Progenitor cell of endocrine pancreas (in vitro differentiated cells): ENCODE measurements around the gene CDC7. TPM values are rescaled to one million over a fixed set of nuclear protein-coding genes. Genes with fewer than 3 reads are reported as not detected.
A peak's percentile ranks its signal among the peaks of the same experiment; 100 is the strongest.
"Not testable (repeated sequence)": the region's sequence is repeated elsewhere in the genome, so short reads cannot be mapped to it uniquely, and the experiment has no call there.

Source experiments
- DNase-seq: peaks from one replicate; pipeline ENCODE4 v3.0.0; 2021; ENCODE audit warnings: low spot score; ENCODE audit not compliant: unreplicated experiment
- H3K27ac Mint-ChIP-seq: 2 replicates; pipeline ENCODE4 v1.8.0; 2021; ENCODE audit warnings: mild to moderate bottlenecking, moderate library complexity, mixed read lengths
- H3K27me3 Mint-ChIP-seq: 2 replicates; pipeline ENCODE4 v1.8.0; 2021; ENCODE audit warnings: mixed read lengths
- H3K36me3 Mint-ChIP-seq: 2 replicates; pipeline ENCODE4 v1.8.0; 2022; ENCODE audit warnings: mixed read lengths; ENCODE audit not compliant: insufficient read depth
- H3K4me1 Mint-ChIP-seq: 2 replicates; pipeline ENCODE4 v1.8.0; 2021; ENCODE audit warnings: low read depth, mixed read lengths
- H3K4me3 Mint-ChIP-seq: 2 replicates; pipeline ENCODE4 v1.8.0; 2021; ENCODE audit warnings: low read depth, mild to moderate bottlenecking, moderate library complexity, mixed read lengths
- H3K9me3 Mint-ChIP-seq: 2 replicates; pipeline ENCODE4 v1.8.0; 2021; ENCODE audit warnings: low read depth, mixed read lengths
- long read RNA-seq: library from polyadenylated mRNA; unstranded; transcript quantifications from one replicate; pipeline ENCODE4 v2.0.0, GENCODE V29; 2020
- total RNA-seq: library from RNA; stranded (reverse); gene quantifications from 2 replicates; pipeline ENCODE4 v1.2.1, GENCODE V29; 2021
- TF ChIP-seq, protein P1 (sequence below): fragments of 200-600 bp; sonication (generic); IDR thresholded peaks from one replicate; pipeline ENCODE4 v1.5.0; 2021; ENCODE audit warnings: antibody characterized with exemption, mild to moderate bottlenecking; ENCODE audit not compliant: unreplicated experiment

CDC7 gene
- 26.9 and 29.9 TPM in 2 replicates for total RNA-seq
- long read RNA-seq, transcript CDC7-201 (12 exons, 3,173 nt): major isoform, 78 of 128 reads
- long read RNA-seq, partial matches to known transcripts: 20 of 128 reads
- long read RNA-seq, other reads (novel, unspliced or antisense): 29 of 128 reads

DNA sequence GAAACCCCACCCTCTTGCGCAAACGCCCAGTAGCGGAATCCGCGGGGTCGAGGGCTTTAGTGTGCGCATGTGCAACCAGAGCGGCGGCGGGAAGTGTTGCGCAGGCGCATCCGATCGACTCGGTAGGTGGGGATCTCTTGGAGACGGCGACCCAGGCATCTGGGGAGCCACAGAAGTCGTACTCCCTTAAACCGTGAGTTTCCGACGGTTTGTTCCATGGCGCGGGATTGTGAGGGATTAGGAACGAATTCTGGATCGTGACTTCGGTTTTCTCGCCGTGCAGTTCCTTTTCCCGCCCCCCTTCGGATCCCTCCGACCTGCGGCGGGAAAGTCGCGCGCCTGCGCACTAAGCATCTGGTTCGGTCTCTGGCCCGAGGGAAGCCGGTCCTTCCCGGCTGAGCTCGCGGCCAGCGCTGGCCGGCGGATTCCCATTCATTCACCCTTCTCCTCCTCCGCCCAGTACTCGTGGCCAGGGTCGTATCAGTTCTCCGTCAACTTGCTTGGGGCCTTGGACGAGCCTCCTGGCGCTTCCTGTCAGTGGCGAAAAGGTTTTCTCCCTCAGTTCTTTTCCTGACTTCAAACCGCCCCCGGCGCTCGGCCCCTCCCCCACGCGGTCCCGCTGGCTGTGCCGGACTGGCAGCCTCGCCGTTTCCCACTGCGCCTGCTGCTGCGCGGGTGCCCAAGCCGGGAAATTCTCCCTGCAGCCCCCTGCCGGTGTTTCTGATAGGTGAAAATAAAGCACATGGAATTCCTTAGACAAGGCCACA, at the start of gene CDC7:
Gene CDC7, plus strand, starts transcription at position 96 of the 767 bp plus-strand sequence. CDS start 866 bp downstream, outside the sequence.
- peak; percentile 90 for DNase-seq
- Mint-ChIP-seq H3K27me3 (no peaks in the 10 kb centered on the region), H3K36me3 (no peaks in the 10 kb centered on the region), H3K4me3 (no peak within 1 kb of the TSS), H3K27ac (no peak within 1 kb of the TSS), H3K9me3 (no peaks in the 10 kb centered on the region), H3K4me1 (peaks cover 24% of the 10 kb centered on the region)
- TF ChIP-seq, protein P1, sequence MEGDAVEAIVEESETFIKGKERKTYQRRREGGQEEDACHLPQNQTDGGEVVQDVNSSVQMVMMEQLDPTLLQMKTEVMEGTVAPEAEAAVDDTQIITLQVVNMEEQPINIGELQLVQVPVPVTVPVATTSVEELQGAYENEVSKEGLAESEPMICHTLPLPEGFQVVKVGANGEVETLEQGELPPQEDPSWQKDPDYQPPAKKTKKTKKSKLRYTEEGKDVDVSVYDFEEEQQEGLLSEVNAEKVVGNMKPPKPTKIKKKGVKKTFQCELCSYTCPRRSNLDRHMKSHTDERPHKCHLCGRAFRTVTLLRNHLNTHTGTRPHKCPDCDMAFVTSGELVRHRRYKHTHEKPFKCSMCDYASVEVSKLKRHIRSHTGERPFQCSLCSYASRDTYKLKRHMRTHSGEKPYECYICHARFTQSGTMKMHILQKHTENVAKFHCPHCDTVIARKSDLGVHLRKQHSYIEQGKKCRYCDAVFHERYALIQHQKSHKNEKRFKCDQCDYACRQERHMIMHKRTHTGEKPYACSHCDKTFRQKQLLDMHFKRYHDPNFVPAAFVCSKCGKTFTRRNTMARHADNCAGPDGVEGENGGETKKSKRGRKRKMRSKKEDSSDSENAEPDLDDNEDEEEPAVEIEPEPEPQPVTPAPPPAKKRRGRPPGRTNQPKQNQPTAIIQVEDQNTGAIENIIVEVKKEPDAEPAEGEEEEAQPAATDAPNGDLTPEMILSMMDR: peak; percentile 77

DNA sequence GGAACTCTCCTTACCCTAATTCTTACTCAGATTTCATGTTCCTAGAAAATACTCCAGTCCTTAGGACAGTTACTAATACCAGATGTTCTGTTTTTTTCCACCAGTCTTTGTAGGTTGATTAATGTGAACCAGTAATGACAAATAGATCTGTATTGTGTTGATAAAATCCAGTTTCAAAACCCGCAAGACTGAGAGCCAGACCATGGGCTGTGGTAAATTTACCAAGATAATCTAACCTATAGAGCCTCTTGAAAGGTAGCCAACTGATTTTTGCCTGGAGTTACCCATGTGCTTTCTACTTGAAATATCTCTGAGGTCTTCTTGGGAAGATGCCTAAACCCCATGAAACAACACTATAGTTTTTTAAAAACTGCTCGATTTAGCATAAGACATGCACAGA, 46.5 kb upstream of the CDC7 start:
- no peak for DNase-seq
- no peak overlapping the region for H3K27ac Mint-ChIP-seq
- no peaks in the 10 kb centered on the region for H3K9me3 Mint-ChIP-seq
- H3K4me3 Mint-ChIP-seq: no peak overlapping the region
- no peaks in the 10 kb centered on the region for H3K27me3 Mint-ChIP-seq
- H3K4me1 Mint-ChIP-seq: no peaks in the 10 kb centered on the region
- no peaks in the 10 kb centered on the region for H3K36me3 Mint-ChIP-seq
- TF ChIP-seq, protein P1: no peak

DNA sequence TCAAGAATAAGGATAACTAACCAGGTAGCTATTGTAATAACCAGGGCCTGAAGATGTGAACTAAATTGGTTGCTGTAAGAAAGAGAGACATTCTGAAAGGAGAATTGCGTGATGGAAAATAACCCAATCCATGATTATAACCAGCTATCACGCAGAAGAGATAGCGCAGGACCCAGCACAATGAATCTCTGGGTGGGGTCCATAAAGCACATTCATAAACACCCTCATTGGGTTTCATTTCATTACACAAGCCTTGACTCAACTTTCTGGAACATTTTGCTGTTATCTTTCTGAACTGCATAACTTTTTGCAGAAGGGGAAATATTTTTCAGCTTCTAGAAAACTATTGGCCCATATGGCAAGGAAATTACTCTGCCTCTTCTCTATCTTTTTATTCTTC, 45.3 kb upstream of the CDC7 start:
- H3K27me3 Mint-ChIP-seq: no peaks in the 10 kb centered on the region
- H3K4me1 Mint-ChIP-seq: no peaks in the 10 kb centered on the region
- no peaks in the 10 kb centered on the region for H3K36me3 Mint-ChIP-seq
- no peaks in the 10 kb centered on the region for H3K9me3 Mint-ChIP-seq
- no peak overlapping the region for H3K27ac Mint-ChIP-seq
- no peak overlapping the region for H3K4me3 Mint-ChIP-seq
- DNase-seq: no peak
- TF ChIP-seq, protein P1: no peak

DNA sequence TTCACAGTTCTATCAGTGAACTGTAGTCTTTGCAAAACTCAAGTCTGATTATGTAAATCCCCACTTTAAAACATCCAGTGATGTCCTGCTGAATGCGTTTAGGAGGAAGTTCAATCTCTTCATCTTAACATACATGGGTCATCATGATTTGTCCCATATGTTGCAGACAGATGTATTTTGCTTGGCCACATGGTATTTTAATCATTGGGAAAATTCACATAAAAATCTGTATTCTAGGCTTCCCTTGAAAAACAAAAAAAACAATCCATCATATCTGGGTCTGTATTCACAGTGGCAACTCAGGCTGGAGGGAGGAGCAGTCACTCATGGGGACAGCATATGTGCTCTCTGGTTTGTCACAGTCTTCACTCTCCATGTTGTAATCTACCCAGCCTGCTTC, 44.8 kb upstream of the CDC7 start:
- Mint-ChIP-seq H3K9me3 (peaks cover 2% of the 10 kb centered on the region), H3K27me3 (no peaks in the 10 kb centered on the region), H3K4me3 (no peak overlapping the region), H3K36me3 (no peaks in the 10 kb centered on the region), H3K27ac (no peak overlapping the region), H3K4me1 (no peaks in the 10 kb centered on the region)
- TF ChIP-seq, protein P1: no peak
- no peak for DNase-seq

DNA sequence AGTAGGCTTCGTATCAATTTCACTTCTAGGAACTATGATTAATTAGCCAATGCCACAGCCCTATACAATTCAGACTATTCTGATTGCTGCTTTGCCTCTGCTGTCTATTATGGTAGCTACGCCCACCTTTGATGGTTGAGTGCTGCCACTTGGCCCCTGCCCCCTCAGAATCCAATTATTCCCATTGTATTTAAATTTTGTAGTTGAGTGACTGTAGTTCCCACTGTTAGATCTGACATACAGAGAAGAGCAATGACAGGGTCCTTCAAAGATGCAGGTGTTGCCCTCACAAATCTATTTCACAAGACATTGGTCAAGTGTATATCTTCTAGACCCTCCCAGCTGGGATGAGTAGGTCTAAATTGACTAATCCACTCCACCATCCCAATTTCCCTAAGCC, 35.3 kb upstream of the CDC7 start:
- H3K36me3 Mint-ChIP-seq, H3K4me1 Mint-ChIP-seq, H3K27me3 Mint-ChIP-seq, DNase-seq, H3K4me3 Mint-ChIP-seq, H3K27ac Mint-ChIP-seq: not testable (repeated sequence)
- H3K9me3 Mint-ChIP-seq: peaks cover 35% of the 10 kb centered on the region
